Epithelial cell of proximal tubule (primary cell): ENCODE results near the gene UBE2D4. TPM values are rescaled to one million over a fixed set of nuclear protein-coding genes. Genes with fewer than 3 reads are reported as not detected.

Experiments used
- DNase-seq: peaks from one replicate; pipeline ENCODE4 v3.0.0-alpha.2; 2011; ENCODE audit warnings: low read depth
- H3K4me3 ChIP-seq: 2 replicates; pipeline ENCODE4 v1.5.1; 2011; ENCODE audit warnings: low read depth, mild to moderate bottlenecking, low read length
- CTCF ChIP-seq: conservative IDR thresholded peaks from 2 replicates; pipeline ENCODE4 v1.5.1; 2012; ENCODE audit warnings: low read depth, mild to moderate bottlenecking, low read length
- total RNA-seq: library from RNA; depleted of rRNA; stranded (reverse); fragments of >200 nt; gene quantifications from 2 replicates; pipeline ENCODE4 v1.2.3, GENCODE V29; 2015

UBE2D4 gene
- 22.5 and 26.7 TPM in 2 replicates for total RNA-seq

- DNase-seq = no peak
- H3K4me3 ChIP-seq = peak within 1 kb of the TSS; percentile 83
- no peak for TF ChIP-seq CTCF
Measured at GRCh38 chr7:43925984-43926797, at the start of gene UBE2D4. Gene UBE2D4 (plus strand): TSS chr7:43926436. CDS start chr7:43926533, 97 bp downstream.

GRCh38 chr7:43876976-43877745 is 49.1 kb upstream of the UBE2D4 start:
- no peak for DNase-seq
- no peak overlapping the region for H3K4me3 ChIP-seq
- TF ChIP-seq CTCF = no peak

GRCh38 chr7:43877968-43878864 is 48.0 kb upstream of the UBE2D4 start:
- no peak for TF ChIP-seq CTCF
- H3K4me3 ChIP-seq = no peak overlapping the region

GRCh38 chr7:43878867-43879266 is 47.4 kb upstream of the UBE2D4 start:
- H3K4me3 ChIP-seq = no peak overlapping the region
- no peak for TF ChIP-seq CTCF
- no peak for DNase-seq

More at GRCh38 chr7:43877968-43878864, 48.0 kb upstream of the UBE2D4 start:
- no peak for DNase-seq

- H3K4me3 ChIP-seq = no peak overlapping the region
- DNase-seq = peak; percentile 62
- TF ChIP-seq CTCF = no peak
Measured at GRCh38 chr7:43879477-43879876, 46.8 kb upstream of the UBE2D4 start.

- no peak for TF ChIP-seq CTCF
- no peak for DNase-seq
- H3K4me3 ChIP-seq = no peak overlapping the region
Measured at GRCh38 chr7:43880596-43880995, 45.6 kb upstream of the UBE2D4 start.
